NOMO-1 (cell line): Measurements from ENCODE around the gene RNF34.

Experiments used
- DNase-seq, 2 experiments: peaks; one replicate each; lab custom pipeline; 2025; ENCODE audit not compliant: unreplicated experiment in 2 of 2; lab: John Stamatoyannopoulos, UW

Gene RNF34

GRCh38 chr12:121465921-121466793 is 66.2 kb downstream of the RNF34 start:
- DNase-seq: peak; percentile 36 to 50

- peak; percentile 81 to 91 for DNase-seq
These were observed 67.1 kb downstream of the RNF34 start for GRCh38 chr12:121466794-121467637.

DNA sequence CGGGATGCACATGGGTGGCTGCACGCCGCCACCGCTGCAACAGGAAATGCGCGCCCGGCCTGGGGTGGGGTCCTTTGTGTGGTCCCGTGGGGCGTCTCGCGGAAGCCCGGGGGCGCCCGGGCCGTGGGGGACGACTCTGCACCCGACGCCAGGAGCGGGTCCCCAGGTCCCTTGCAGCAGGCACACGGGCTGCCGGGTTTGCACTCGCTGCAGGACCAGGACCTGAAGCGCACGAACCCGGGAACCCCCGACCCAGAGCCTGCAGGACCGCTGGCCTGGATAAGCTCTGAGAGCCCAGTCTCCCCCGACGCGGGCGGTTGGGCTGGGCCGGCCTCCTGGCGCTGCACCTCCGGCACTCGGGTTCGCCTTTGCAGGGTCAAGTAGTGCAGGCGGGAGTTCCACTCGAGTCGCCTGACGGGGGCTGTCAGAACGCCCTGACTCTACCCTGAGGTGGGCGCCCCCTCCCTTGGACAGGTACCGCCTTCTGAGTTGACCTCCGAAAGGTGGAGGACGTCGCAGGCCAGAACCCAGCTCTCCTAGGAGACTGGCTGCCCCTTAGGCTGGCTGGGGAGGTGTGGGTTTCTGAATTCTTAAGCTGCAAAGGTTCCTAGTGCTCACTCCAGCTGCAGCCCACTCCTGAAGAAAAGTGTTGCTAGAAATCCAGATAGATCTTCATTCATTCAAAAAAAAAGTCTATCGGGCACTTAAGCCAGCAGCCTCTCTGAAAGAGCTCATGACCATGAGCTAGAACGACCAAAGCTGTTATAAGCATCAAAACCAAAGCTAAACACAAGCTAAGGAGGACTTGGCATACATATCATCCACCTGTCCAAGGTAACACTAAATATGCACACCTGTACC is 68.0 kb downstream of the RNF34 start:
- no peak for DNase-seq

GRCh38 chr12:121468499-121468801 is 68.5 kb downstream of the RNF34 start:
- DNase-seq: no peak

DNA sequence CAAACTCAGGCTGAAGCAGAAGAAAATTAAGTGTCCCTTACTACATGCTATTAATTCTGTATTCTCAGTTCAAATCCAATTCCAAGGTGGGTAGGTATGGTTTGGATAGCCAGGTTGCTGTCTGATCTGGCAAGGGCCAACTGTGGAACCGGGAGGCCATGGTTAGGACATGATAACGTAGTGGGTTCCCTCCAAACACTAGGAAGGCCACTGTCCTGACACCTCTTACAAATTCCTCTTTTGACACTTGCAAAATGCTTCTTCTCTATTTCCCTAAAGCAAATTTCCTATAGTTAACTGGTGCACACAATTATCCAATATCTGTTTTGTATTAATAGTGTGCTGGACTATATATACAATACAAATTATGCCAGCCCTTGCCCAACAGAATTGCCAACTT is 70.8 kb downstream of the RNF34 start:
- no peak for DNase-seq

DNA sequence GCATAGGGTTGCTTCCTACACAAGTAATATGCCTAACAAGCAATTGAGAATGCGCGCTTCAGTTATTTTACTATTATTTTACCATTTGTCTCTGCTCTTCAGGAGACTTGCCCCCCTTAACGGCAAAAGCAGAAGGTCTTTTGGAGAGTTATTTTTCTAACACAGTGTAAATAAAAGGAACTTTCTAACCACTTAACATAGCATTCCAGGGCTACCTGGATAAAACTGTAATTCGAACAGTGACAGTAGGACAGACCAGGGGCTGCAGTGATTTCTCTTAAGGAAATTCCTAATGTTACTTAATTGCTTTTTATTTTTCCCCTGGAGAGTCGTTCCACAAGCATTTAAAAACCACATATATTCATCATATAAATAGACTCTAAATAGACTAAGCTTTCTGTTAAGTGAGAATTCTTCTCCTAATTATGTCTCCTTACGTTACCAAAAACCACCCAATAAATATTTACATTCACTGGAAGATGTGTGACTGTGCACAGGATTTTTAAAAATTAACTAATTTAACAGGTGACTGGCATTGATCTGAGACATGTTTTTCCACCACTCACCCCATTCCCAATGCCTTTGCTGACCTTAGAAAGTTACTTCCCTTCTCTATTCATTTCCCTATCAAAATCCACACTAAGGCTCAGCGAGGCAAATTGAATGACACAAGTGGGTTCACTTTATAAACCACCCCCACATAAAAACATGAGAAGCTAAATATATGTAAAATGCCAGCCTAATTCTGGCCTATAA is 72.4 kb downstream of the RNF34 start:
- no peak for DNase-seq
